K562 treated with DMSO at 1 percent for 12 hours (cell line): ENCODE data around the gene GTF3A. TPM values are rescaled to one million over a fixed set of nuclear protein-coding genes. Genes with fewer than 3 reads are reported as not detected.

Experiments used
- total RNA-seq: library from RNA; unstranded; fragments of 300-600 nt; gene quantifications from 2 replicates; pipeline ENCODE4 v1.2.3, GENCODE V29; 2022; ENCODE audit not compliant: insufficient read depth

Gene GTF3A
- 70.5 and 81.6 TPM in 2 replicates for total RNA-seq

DNA sequence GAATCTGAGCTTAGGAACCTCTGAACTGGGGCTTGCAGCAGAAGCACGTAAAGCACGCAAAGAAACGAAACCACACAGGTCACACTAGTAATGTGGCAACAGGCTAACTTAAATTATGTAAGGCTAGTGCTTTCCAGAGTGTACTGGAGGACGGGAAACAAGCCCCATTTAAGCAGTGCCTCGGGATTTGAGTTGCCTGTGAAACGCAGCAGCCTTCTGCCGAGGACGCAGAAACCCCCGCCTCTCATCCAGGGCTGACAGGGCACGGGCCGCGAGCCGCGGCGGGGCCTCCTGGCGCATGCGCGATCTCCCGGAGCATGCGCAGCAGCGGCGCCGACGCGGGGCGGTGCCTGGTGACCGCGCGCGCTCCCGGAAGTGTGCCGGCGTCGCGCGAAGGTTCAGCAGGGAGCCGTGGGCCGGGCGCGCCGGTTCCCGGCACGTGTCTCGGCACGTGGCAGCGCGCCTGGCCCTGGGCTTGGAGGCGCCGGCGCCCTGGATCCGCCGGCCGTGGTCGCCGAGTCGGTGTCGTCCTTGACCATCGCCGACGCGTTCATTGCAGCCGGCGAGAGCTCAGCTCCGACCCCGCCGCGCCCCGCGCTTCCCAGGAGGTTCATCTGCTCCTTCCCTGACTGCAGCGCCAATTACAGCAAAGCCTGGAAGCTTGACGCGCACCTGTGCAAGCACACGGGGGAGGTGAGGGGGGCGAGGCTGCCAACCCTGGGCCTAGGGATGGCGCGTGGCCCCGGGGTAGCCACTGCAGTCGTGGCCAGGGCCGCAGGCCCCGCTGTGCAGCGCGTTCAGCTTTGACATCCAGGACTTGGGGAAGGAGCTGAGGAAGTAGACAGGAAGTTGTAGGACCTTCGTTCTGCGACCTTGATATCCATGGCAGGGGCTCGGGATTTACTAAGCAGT lies at the start of gene GTF3A:
GTF3A (plus strand) TSS at position 374 of the 912 bp plus-strand sequence.

GRCh38 chr13:27449936-27450828 lies 25.8 kb downstream of the GTF3A start, which contains the start of gene MTIF3:
TSS of gene MTIF3 (minus strand) at chr13:27450564. CDS start at chr13:27440448, 10,116 bp downstream.

Other genes starting within 250 kb of the GTF3A start
- gene RPL21, start 173.1 kb upstream of the GTF3A start, total RNA-seq, result 1,558 and 1,907 TPM in 2 replicates
- 1.0 and 2.6 TPM in 2 replicates for gene RASL11A, start 153.8 kb upstream of the GTF3A start, total RNA-seq
- 27.0 and 38.1 TPM in 2 replicates for gene MTIF3, start 25.9 kb downstream of the GTF3A start, total RNA-seq
- 1.1 and 5.6 TPM in 2 replicates for gene LNX2, start 195.9 kb downstream of the GTF3A start, total RNA-seq
- 135 and 159 TPM in 2 replicates for gene POLR1D, start 197.3 kb downstream of the GTF3A start, total RNA-seq